Measurements from ENCODE around the gene DLGAP1.
A peak's percentile ranks its signal among the peaks of the same experiment; 100 is the strongest.

Gene DLGAP1

DNA sequence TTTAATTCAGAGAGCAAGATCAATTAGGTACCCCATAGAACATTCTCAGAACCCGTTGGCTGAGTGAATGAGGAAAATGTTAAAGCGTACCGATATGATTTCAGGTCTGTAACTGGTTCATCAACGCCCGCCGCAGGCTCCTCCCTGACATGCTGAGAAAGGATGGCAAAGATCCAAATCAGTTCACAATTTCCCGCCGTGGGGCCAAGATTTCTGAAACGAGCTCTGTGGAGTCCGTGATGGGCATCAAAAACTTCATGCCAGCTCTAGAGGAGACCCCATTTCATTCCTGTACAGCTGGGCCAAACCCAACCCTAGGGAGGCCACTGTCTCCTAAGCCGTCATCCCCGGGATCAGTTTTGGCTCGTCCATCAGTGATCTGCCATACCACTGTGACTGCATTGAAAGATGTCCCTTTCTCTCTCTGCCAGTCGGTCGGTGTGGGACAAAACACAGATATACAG, 997.8 kb downstream of the DLGAP1 start:
- H3K4me3 ChIP-seq (ENCODE audit: low read length) = no peak overlapping the region
- peaks cover 86% of the 10 kb centered on the region for H3K36me3 ChIP-seq (replicated peaks; ENCODE audit: low read depth, low read length)
- peak overlapping the region; percentile 19; the same call in 1 of the 2 replicates for H3K4me2 ChIP-seq (ENCODE audit: low read length)
- H3K9ac ChIP-seq (ENCODE audit: low read length) = no peak overlapping the region
- peaks cover 78% of the 10 kb centered on the region for H4K20me1 ChIP-seq (ENCODE audit: insufficient read depth, low read length)
- TF ChIP-seq, protein P1, sequence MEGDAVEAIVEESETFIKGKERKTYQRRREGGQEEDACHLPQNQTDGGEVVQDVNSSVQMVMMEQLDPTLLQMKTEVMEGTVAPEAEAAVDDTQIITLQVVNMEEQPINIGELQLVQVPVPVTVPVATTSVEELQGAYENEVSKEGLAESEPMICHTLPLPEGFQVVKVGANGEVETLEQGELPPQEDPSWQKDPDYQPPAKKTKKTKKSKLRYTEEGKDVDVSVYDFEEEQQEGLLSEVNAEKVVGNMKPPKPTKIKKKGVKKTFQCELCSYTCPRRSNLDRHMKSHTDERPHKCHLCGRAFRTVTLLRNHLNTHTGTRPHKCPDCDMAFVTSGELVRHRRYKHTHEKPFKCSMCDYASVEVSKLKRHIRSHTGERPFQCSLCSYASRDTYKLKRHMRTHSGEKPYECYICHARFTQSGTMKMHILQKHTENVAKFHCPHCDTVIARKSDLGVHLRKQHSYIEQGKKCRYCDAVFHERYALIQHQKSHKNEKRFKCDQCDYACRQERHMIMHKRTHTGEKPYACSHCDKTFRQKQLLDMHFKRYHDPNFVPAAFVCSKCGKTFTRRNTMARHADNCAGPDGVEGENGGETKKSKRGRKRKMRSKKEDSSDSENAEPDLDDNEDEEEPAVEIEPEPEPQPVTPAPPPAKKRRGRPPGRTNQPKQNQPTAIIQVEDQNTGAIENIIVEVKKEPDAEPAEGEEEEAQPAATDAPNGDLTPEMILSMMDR (IDR thresholded peaks at IDR 0.05; ENCODE audit: low read depth, low read length) = no peak
- no peak for TF ChIP-seq EZH2phosphoT487 (IDR thresholded peaks at IDR 0.05; ENCODE audit: low read depth)
- H3K27ac ChIP-seq (ENCODE audit: low read length) = no peak overlapping the region
- H3K79me2 ChIP-seq (ENCODE audit: low read length) = peaks cover 92% of the 10 kb centered on the region
- H3K9me3 ChIP-seq (ENCODE audit: insufficient read depth, low read length) = no peaks in the 10 kb centered on the region
- no peaks in the 10 kb centered on the region for H3K27me3 ChIP-seq (ENCODE audit: low read depth, low read length)
- no peak overlapping the region for H2AFZ ChIP-seq (ENCODE audit: low read depth, low read length)
- H3K4me1 ChIP-seq (ENCODE audit: low read length) = peaks cover 60% of the 10 kb centered on the region

DNA sequence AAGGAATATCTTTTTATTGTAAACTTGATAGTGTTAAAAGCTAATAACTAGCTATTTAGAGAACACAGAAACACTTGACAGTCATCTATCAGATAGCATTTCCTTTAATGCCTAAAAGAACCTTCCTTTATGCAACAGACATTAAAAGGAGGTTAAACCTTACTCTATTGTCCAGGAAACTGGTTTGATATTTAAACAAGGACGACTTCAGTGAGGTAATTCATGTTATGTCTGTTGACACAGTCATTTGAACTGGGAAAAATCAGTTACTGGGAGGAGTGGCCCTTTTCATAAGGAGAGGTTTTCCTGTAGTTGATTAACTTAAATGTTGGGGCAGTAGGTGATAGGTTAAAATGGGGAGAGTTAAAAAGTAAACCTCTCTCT, 998.4 kb downstream of the DLGAP1 start:
- Histone ChIP-seq H3K9me3 (ENCODE audit: insufficient read depth, low read length) (no peaks in the 10 kb centered on the region), H3K4me1 (ENCODE audit: low read length) (peaks cover 60% of the 10 kb centered on the region), H3K9ac (ENCODE audit: low read length) (no peak overlapping the region), H3K4me2 (ENCODE audit: low read length) (0 out of 2 replicates have a peak overlapping the region, but pooled peaks have one; percentile 85), H3K27ac (ENCODE audit: low read length) (peak overlapping the region; percentile 17; the same call in 1 of the 2 replicates), H3K36me3 (replicated peaks; ENCODE audit: low read depth, low read length) (peaks cover 86% of the 10 kb centered on the region), H4K20me1 (ENCODE audit: insufficient read depth, low read length) (peaks cover 73% of the 10 kb centered on the region), H3K27me3 (ENCODE audit: low read depth, low read length) (no peaks in the 10 kb centered on the region), H3K79me2 (ENCODE audit: low read length) (peaks cover 93% of the 10 kb centered on the region), H2AFZ (ENCODE audit: low read depth, low read length) (no peak overlapping the region), H3K4me3 (ENCODE audit: low read length) (no peak overlapping the region)
- no peak for TF ChIP-seq EZH2phosphoT487 (IDR thresholded peaks at IDR 0.05; ENCODE audit: low read depth)
- TF ChIP-seq, protein P1 (IDR thresholded peaks at IDR 0.05; ENCODE audit: low read depth, low read length) = no peak

DNA sequence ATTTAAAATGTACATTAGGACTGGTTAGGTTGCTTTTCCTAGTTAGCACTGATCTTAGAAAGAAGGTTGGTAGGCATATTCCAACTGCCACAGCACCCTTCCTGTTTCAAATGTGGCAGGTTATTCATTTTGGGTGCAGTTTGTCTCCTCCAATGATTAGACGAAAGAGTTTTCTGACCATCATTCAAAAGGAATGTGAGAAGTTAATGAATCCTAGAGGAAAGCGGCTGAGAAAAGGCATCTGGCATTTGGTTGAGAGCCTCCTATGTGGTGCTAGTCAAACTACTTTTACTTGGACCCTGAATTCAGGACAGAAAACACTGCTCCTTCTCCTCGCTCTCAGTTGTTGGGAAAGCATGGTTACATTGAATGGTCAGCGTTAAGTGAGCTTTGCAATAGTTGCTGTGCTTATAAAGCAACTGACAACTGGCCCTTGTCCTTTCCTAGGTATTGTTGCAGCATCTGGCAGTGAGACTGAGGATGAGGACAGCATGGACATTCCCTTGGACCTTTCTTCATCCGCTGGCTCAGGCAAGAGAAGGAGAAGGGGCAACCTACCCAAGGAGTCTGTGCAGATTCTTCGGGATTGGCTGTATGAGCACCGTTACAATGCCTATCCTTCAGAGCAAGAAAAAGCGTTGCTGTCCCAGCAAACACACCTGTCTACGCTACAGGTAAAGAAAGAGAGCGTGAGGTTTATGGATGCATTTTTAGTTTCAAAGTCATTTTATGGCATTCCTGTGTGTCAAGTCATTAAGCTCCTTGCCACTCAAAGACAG, 999.0 kb downstream of the DLGAP1 start:
- Histone ChIP-seq H3K4me2 (ENCODE audit: low read length) (peak overlapping the region; percentile 85; the same call in 1 of the 2 replicates), H3K9me3 (ENCODE audit: insufficient read depth, low read length) (no peaks in the 10 kb centered on the region), H3K27me3 (ENCODE audit: low read depth, low read length) (no peaks in the 10 kb centered on the region), H4K20me1 (ENCODE audit: insufficient read depth, low read length) (peaks cover 70% of the 10 kb centered on the region), H3K4me3 (ENCODE audit: low read length) (peak overlapping the region; percentile 94; the same call in 1 of the 2 replicates), H3K36me3 (replicated peaks; ENCODE audit: low read depth, low read length) (peaks cover 86% of the 10 kb centered on the region), H2AFZ (ENCODE audit: low read depth, low read length) (no peak overlapping the region), H3K79me2 (ENCODE audit: low read length) (peaks cover 98% of the 10 kb centered on the region), H3K27ac (ENCODE audit: low read length) (peak overlapping the region; percentile 95), H3K9ac (ENCODE audit: low read length) (peak overlapping the region; percentile 99; the same call in 1 of the 2 replicates), H3K4me1 (ENCODE audit: low read length) (peaks cover 60% of the 10 kb centered on the region)
- TF ChIP-seq, protein P1 (IDR thresholded peaks at IDR 0.05; ENCODE audit: low read depth, low read length) = no peak

DNA sequence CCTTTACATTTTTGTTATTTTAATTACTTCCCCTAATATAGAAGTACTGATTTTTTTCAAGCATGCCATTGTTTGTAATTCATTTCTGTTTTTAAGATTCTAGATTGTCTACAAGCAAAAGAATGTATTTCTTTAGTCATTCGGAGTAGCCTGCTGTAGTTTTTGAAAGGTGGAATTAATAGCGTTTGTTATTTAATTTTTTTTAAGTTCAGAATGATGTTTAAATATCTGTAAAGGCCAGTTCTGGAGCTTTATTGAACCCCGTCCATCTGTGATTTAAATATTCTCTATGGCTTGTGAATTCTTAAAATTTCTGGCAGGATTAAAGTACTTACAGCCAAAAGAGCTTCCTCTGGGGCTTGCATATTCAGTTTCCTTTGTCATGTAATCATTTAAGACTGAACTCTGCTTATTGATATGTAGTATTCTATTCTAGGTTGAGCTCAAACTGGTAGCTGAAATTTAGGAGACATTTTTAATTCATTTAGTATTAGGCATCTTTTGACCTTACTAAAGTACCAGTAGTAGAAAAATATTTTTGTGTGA, 999.9 kb downstream of the DLGAP1 start:
- TF ChIP-seq, protein P1 (IDR thresholded peaks at IDR 0.05; ENCODE audit: low read depth, low read length) = no peak
- peak overlapping the region; percentile 85 for H3K4me2 ChIP-seq (ENCODE audit: low read length)
- peaks cover 85% of the 10 kb centered on the region for H3K36me3 ChIP-seq (replicated peaks; ENCODE audit: low read depth, low read length)
- peak overlapping the region; percentile 99 for H3K9ac ChIP-seq (ENCODE audit: low read length)
- peak overlapping the region; percentile 94 for H3K4me3 ChIP-seq (ENCODE audit: low read length)
- H3K79me2 ChIP-seq (ENCODE audit: low read length) = peaks cover 98% of the 10 kb centered on the region
- no peaks in the 10 kb centered on the region for H3K9me3 ChIP-seq (ENCODE audit: insufficient read depth, low read length)
- H3K27me3 ChIP-seq (ENCODE audit: low read depth, low read length) = no peaks in the 10 kb centered on the region
- peaks cover 60% of the 10 kb centered on the region for H3K4me1 ChIP-seq (ENCODE audit: low read length)
- peak overlapping the region; percentile 95 for H3K27ac ChIP-seq (ENCODE audit: low read length)
- no peak overlapping the region for H2AFZ ChIP-seq (ENCODE audit: low read depth, low read length)
- peaks cover 62% of the 10 kb centered on the region for H4K20me1 ChIP-seq (ENCODE audit: insufficient read depth, low read length)
